Occipital lobe (tissue), 2 donors: ENCODE measurements around the gene ANKRD33. TPM values are rescaled to one million over a fixed set of nuclear protein-coding genes. Genes with fewer than 3 reads are reported as not detected.

Experiments
- DNase-seq: peaks from one replicate; lab custom pipeline; 2025; lab: John Stamatoyannopoulos, UW
- total RNA-seq: library from RNA; depleted of rRNA; stranded (reverse); fragments of >200 nt; gene quantifications from one replicate; pipeline ENCODE4 v1.2.3, GENCODE V29; 2014

ANKRD33 gene, protein sequence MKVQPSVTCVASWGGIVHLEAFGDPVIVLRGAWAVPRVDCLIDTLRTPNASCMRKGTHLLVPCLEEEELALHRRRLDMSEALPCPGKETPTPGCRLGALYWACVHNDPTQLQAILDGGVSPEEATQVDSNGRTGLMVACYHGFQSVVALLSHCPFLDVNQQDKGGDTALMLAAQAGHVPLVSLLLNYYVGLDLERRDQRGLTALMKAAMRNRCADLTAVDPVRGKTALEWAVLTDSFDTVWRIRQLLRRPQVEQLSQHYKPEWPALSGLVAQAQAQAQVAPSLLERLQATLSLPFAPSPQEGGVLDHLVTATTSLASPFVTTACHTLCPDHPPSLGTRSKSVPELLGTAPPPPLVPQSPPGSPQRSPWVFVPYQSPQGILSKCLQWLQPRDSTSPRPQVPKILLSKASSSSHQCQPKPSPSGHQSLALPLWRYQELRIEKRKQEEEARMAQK
- not detected for total RNA-seq

DNA sequence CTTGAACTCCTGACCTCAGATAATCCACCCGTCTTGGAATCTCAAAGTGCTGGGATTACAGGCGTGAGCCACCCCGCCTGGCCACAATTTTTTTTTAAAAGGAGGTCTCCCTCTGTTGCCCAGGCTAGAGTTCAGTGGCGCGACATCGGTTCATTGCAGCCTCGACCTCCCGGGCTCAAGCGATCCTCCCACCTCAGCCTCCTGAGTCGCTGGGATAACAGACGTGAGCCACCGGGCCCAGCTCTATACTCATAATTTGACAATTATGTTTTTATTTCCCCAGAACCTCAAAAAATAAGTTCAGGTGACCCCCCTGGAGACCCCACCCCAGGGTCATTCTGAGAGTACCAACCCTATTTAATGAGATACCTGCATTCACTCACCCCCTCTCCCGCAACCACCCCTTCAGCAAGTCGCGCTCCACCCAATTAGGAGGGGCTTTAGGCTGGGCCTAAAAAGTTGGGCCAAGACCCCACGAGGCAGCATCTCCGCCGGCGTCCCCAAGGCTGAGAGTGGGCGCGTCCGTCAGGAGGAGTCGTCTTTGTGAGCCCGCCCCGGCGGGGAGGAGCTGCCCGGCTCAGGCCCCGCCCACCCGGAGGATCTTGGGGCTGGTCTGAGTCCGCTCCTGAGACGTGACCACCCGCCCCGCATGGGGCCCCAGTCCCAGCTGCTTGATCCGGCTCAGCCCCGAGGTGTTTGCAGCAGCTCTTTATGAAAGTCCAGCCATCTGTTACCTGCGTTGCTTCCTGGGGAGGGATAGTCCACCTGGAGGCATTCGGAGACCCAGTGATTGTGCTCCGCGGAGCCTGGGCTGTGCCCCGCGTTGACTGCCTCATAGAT is at the start of gene ANKRD33:
Gene ANKRD33 (plus strand): TSS at position 628 of the 840 bp plus-strand sequence. CDS start 84 bp downstream, at position 712.
- DNase-seq, result no peak

DNA sequence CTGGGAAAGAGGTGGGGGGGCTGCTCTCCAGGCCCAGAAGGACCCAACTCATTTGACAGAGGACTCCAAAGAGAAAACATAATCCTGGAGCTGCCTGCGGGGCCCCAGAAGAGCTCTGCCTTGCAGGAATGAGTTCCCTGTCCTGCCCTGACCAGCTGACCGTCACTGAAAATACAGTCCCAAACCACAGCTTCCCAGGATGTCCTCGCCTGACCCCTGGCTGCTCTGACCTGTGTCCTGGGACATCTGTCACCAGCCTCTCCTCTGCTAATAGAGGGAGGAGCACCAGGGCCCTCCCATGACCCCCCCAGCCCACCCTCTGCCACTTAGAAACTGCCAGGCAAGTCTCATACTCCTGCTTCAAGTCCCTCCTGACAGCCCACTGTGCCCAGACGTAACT is 49.1 kb upstream of the ANKRD33 start:
- no peak for DNase-seq

DNA sequence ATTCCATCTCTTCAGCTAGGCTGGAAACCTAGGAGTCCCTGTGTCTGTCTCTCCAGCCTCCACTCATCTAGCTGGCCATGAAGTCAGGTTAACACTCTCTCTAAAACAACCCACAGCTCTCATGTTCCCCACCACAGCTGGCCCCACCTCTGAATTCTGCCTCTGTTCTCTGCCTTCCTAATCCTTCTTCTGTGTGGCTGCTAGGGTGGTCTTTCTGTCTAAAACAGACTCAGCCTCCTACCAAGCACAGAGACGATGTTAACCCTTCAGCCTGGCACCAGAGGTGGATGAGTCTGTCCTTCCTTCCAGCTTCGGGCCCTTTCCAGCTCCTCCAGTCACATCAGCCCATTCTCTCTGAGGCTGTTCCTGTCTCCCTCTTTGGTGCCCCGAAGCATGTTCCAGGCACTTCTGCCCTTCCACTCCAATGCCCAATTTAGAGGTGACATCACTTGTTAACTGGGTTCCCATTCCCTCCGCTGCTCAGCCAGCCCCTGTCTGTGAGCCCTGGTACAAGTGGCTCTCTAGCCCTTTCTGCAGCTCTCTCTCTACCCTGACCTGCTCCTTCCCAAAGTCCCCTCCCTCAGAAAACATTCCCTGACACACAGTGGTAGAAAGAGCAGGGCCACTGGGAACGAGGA is 48.5 kb upstream of the ANKRD33 start:
- no peak for DNase-seq

DNA sequence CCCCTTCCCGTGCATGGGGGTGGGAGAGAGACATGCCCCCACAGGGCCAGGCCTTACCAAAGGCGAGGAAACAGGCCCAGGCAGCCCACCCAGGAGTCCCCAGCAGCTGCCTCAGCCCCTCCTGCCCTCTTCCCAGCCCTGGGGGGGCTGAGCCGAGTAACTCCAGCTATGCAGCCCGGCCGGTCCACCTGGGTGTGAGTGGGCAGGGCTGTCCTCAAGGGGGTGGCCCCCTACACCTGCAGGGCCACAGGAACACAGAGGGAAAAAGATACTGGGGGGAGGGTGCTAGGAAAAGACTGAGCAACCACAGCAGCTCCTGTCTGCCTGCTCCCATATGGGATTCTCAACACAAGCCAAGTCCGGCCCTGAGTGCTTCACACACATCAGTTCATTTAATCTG is 46.9 kb upstream of the ANKRD33 start:
- DNase-seq, result no peak

DNA sequence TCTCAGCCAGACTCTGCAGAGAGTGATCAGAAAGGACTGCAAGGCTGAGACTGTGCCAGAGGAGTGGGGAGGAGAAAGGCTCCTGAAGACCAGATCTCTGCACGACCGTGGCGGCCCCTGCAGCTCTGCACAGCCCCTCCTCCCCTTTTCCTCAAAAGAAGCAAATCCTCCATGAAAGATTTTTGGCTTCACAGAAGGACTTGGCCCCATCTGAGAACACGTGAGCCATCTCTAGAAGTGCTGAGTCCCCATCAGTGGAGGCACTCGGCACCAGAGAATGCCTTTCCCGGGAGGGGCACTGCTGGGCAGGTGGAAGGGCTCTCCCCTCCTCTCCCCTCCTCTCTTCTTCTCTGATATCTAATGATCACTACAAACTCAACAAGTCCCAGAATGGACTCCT is 46.2 kb upstream of the ANKRD33 start:
- DNase-seq, result no peak

DNA sequence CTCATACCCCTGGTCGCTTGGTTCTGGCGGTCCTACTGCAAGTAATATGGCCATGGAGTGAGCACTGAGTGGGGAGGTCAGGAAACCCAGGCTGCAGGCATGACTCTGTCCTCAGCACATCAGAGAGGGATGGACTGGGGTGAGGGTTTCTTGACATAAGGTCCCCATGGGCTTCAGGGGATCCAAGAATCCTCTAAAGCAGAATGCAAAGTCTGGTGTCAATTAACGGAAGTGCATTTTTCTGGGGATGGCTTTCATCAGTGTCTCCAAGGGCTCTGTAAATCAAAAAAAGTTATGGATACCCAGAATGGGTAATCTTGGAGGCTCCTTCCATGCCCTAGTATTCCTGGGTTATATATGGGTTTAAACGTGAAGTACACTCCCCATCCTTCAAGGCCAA is 43.0 kb upstream of the ANKRD33 start:
- DNase-seq, result no peak

DNA sequence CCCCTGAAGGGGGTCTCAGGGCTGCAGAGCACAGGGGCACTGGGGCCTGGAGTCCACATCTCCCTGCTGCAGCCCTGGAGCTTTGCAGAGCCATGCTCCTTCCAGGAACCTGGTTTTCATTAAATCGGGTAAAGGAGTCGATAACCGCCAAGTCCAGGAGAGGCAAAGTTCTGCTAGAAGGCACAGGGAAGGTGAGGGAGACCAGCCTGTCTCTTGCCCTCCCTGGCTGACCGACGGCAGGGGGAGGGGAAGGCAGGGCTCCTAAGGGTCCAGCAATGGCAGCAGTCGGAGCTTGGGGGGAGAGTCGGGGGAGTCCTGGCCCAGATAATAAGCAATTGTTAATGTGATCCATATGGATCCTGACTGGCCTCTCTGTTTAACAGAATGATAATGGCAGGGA is 42.4 kb upstream of the ANKRD33 start:
- DNase-seq, result no peak

DNA sequence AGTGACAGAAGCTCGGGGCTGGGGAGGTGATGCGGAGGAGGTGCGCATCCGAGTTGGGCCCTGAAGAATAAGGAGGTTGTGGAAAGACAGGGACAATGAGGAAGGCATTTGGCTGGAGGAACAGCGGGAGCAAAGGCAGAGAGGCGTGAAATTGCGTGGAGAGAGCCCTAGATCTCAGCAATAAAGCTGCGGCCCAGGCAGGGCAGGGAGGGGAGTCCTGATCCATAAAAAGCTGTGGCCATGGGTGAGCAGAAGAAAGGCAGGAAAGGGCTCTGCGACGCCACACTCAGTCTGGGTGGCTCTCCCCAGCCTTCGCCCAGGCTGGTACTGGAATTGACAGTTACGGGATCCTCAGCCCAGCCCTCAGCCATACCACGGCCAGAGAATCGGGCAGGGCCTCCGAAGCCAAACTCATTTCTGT is 41.6 kb upstream of the ANKRD33 start:
- no peak for DNase-seq

DNA sequence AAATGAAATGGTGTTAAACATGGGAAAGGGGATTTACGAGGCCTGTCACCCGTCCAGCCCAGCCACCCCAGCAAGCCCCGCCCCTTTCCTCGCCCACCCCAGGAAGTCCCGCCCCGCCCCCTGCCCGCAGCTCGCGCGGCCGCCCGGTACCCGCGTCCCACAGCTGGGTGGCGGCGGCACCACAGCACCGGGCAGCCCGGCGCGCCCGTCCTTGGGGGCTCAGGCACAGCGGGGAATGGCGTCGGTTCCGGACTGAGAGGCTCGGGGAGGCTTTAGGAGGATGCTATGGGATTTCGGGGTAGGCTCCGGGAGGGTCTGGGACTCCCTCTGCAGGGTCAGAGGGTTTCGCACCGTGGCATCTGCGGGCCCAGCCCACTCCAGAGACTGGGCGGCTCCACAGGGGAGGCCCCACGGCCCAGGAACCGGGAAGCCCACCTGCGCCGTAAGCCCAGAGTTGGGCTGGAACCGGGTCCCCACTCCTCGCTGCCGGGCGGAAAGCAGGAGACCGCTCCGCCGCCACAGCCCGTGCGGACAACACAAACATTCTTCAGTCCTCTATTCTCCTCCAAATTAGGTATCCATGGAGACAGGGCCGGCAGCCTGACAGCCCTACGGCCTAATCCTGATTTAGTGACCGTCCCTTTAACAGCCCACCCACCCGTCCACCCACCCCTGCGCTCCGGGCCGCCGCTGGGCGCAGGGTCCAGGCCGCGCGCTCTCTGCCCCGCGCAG is 40.8 kb upstream of the ANKRD33 start:
- no peak for DNase-seq

DNA sequence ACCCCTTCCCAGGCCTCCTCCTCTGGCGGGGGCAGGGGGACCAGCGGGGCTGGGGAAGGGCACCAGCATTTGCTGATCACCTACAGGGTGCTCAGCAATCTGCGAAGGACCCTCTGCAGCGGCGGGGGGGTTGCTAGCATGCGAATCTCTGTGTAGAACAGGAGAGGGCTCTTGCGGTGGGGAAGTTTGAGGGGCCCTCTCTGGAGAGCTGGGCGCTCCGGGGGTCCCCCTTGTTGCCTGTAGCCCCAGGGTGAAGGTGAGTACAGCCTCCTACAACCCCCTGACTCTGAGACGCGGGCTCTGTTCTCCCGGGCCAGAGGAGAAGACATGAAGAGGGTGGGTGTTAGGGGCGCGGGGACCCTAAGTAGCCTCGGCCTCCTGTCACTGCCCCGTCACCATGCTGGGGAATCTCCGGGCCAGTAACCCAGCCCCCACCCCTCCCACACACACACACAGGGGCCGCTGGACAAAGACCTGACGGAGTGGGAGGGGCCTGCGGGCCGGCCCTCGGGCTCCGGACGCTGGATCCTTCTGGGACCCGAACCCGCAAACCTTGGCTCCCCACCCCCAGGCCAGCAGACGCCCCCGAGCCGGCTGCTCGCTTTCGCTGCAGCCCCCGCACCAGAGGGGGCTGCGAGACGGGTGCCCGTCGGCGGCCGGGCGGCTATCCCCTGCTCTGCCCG is 40.1 kb upstream of the ANKRD33 start:
- no peak for DNase-seq

DNA sequence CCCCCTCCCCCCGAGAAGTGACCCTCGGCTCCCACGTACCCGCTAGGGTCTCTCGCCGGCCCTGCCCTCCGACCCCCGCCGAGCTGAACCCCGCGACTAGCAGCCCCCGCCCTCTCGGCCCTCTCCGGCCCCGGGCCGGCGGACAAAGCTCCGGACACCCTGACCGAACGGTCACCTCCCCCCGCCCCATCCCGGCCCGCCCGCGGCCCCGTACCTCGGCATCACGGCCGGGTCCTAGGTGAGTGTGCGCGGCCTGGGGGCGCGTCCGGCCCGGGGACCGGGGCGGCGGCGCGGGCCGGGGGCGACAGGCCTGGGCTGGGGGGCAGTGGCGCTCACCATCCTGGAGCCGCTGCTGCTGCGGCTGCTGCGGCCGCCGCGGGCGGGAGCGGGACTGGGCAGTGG is 39.6 kb upstream of the ANKRD33 start, which contains the start of gene FIGNL2:
Gene FIGNL2 (minus strand): TSS at position 393 of the 402 bp plus-strand sequence. CDS start 26,305 bp downstream, outside the sequence.
- DNase-seq, result no peak

DNA sequence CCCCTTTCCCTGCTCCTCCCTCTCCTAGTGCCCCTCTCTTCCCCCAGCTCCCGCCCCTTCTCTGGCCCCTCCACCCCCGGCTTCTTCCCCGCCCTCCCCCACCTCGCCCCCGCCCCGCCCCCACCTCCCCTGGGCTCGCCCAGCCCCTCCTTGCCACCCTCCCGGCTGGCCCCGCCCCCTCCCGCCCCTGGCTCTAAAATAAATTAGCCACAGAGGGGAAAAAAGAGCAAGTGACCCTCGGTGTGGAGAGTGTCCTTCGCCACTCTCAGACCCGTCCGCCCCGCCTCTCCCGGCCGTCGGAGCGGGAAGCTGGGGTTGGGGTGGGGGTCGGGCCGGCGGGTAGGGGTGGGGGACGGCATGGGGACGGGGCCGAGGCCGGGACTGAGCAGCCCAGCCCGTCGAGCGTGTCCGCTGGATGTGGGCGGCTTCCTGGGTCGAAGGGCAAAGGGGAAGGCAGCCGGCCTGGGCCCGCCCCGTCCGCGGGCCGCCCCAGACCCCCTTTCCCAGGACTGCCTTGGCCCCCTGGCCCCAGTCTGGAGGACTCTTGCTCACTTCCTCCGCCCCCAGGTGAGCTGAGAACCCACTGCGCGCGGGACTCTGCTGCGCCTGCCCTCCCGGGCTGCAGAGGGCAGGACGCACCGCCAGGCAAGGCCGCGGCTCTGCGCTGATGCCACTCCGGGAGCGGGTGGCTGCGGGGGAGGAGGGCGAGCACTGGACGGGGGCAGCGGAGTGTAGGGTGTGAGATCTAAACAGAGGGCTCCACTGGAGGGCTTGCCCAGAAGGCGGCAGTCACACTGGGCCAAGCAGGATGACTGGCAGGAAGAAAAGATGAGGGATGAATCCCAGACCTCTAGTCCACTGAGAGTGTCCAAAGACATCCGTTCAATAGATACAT is 38.8 kb upstream of the ANKRD33 start:
- DNase-seq, result no peak

DNA sequence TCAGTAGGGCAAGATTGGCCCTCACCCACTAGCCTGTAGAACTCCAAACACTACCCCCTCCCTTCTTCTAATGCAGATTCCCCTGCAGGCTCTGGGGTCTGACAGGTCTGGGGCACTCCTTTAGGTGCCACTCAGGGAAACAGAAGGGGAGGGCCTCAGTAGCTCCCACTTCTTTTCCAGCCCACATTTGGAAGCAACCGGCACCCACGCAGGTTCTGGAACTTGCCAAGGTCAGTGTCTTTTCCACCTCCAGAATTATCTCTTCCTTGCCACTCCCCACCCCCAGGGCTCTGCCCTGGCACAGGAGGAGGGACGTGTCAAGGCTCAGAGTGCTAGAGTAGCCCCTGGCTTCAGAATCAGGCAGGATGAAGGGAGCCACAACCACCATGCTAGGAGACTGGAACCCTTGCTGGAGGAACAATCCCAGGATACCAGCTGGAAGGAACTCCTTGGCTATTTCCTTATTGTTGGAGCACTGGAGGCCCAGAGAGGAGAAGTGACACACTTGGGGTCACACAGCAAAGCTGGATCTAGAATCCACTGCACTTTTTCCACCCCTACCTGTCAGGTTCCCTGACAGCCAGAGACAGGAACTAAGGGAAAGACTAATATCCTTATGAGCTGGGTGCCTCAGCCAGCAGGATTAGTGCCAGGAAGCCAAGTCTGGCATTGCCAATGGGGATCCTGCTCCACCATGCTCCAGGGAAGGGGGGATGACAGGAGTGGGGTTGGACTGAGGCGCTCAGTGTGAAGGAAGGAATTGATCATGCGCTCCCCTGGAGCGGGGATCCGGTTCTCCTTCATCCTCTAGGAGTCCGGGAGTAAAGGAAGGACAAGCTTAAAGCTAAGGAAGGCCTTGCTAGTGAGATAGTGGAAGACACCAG is 37.6 kb upstream of the ANKRD33 start:
- DNase-seq, result no peak

DNA sequence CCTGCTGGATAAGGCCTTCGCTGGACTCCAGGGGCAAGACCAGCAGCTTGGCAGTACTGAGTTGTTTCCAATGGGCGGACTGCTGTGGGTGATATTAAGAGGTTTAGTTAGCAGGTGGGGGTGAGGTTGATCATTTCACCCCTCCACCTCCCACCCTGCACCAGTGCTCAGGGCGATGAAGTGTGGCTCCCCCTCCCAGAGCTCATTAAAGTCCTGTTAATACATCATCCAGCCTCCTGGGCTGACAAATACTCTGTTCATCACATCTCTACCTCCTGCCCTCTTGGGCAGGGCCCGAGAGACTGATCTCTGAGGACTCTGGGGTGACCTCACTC is 37.0 kb upstream of the ANKRD33 start:
- DNase-seq, result no peak

DNA sequence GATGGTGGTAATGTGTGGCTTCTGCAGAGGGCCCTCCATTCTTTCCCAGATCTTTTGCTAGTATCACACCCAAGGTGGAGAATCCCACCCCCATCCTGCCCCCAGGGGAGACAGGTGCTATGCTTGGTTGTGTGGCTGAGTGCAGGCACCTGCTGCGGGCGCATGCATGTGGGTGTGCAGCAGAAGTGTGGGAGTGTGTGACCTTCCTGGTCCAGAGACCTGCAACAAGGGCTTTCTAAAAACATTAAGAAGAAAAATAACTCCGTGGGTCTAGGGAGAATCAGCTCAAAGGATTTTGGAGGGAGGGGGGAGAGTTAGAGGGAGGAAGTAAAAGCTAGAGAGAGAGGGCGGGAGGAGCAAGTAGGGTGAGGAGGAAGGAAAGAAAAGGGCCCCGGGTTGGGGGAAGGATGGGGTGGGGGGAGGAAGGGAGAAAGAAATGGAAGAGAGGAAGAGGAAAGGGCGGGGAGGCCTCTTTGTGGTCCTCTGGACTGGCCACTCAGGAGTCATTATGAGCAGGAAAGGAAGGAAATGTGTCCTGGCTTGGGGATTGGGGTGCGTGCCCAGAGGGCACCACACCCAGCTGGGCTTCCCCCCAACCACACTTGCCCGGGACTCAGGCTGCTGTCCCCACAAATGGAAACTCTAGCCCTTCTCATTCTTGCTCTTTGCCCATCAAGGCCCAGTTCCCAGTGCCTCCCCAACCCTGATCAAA is 36.3 kb upstream of the ANKRD33 start:
- no peak for DNase-seq

DNA sequence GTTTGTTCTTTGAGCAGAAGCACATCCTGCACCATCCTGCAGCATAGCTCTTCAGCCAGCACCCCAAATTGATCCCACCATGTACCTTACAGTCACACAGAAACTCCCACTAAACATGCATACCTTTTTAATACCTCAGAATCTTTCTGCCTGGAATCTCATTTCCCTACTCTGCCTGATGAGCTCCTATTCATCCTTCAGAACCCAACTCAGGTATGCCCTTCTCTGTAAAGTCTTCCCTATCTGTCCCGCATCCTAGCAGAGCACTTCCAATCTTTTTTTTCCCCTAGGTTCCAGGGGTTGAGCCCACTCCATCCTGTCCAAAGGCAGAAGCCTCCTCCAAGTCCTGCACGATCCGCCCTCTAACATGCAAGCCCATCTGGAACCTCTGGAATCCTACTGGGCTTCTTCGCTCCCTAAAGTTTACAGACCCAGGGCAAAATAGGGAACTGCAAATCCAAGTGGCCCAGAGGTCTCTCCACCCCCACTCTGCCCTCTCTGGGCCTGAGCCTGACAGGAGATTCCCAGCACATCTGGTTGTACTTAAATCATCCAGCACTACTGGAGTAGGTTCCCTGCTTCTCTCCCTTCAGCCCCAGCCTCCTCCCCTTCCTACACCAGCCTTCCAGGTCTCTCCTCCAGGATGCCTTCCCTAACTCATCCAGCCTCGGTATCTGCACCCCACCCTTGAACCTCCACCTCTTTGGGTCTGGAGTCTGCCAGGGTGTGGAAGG is 35.3 kb upstream of the ANKRD33 start:
- no peak for DNase-seq
